Activated CD4-positive, alpha-beta T cell treated with anti-CD3 and anti-CD28 coated beads for 1 hour (primary cell): ENCODE results near the gene BCAS1.
"Not testable (repeated sequence)": the region's sequence is repeated elsewhere in the genome, so short reads cannot be mapped to it uniquely, and the experiment has no call there.

Source experiments
- DNase-seq: peaks from one replicate; pipeline ENCODE4 v3.0.0-alpha.2; 2020

Gene BCAS1

DNA sequence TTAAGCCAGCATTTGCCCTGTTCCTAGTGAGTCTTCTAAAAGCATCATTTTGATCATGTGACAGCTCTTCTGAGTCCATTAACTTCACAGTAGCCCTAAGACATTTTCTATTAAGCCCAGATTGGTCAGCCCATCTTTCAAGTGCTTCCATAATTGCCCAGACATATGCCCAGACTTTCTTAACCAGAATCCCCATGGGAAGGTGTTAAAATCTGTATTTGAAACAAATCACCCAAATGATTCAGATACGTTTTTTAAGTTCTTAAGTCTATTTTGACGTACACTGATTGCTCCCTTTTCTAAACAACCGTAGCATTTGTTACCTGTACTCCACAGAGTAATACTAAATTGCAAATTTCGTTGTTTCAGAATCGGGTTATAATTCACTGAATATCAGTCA is 89.3 kb downstream of the BCAS1 start:
- no peak for DNase-seq

DNA sequence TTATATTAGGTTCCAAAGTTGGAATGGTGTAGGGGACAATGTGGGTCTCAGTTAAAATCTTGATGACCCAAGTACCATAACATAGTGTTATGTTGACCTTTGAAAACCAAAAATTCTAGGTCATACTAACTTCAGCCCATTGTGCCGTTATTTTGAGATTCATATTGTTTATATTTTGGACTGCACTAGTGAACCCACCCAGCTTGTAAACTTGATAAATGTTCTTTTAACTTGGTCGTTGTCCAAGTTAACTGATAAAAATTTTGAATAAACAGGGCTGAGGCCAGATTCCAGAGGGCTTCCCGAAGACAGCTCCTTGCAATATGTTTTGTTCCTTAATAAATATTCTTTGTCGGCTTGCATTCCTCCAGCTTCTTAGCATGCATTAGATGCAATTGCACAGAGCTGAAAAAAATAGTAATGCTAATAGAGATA is 90.3 kb downstream of the BCAS1 start:
- no peak for DNase-seq

DNA sequence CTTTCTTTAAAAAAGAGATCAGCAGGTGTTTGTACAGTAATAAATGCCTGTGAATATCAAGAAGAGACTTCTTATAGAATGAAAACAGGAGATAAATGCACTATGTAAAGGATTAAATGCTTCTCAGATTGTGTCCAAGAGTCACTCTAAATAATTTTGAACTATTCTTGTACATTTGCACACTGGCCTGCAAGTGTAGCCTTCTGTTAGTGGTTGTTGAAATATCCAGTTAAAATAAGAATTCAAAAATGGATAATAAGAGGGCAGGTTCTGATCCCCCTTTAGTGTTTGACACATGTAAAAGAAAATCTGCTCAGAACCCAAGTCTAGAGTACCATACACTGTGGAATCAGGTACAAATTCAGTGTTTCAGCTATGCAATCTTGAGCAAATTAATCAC is 91.9 kb downstream of the BCAS1 start:
- DNase-seq = no peak

DNA sequence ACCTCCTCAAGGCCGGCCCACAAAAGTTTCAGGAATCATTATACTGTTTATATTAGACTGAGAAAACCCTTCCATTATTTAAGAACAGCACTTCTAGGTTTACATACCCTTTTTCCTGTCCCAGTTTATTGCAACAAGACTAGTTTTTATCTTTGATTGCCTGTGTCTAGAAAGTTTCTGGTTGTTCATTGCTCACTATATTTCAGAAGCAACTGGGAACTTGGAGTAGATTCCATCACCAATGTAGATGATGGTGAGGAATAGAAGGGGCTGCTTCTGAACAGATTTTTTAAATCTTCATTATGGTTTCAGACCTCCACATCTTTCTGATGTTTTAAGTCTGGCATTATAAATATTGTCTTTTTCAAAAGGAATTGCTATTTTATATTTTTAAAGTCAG is 93.0 kb downstream of the BCAS1 start:
- no peak for DNase-seq

DNA sequence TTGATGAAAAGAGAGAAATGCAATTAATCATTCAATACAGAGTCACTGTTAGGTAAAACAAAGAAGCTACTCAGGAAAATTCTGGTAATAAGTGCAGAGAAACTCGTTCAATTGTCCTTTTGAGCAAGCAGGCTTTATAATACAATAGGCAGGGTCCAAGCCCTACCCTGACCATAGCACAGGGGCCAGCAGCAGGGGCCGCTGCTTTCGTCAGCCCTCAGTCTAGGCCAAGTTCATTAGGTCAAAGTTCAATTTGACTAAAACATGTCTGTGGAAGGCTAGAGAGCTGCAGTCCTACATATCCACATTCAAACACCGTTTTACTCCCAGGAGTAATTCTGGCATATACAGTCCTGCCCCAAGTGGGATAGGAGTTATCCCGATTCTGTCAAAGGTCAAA is 94.6 kb downstream of the BCAS1 start:
- DNase-seq = no peak

DNA sequence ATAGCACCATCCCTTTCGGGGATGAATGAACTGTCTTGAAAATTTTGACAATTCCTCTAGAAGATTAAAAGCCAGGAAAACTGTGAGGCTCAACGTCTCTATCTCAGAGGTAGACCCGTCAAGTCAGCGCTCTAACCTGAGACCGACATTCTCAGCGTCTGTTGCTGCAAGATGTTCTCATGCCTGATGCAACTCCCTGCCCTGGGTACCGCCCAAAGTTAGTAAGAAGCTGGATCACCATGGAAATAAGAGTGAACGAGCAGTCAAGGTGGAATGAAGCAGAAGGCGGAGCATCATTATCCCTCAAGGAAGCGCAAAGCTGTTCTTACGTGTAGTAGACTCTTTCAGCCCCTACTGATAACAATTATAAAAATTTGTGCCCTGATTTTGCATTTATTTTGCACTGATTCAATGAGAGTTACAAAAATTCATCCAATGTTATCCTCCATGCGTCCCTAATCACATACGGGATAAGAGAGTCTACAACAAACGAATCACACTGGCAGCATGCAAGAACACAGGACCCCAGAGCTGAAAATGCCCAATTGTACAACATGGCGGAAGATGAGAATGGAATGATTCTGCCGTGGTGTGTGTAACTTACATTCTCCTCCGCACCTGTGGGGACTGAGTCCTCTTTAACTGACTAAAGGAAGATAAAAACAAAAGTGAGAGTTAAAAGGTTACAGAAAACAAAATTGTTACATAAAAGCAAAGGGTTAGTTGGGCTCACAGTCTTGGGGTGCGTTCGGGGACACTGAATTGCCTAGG is 95.4 kb downstream of the BCAS1 start:
- no peak for DNase-seq

DNA sequence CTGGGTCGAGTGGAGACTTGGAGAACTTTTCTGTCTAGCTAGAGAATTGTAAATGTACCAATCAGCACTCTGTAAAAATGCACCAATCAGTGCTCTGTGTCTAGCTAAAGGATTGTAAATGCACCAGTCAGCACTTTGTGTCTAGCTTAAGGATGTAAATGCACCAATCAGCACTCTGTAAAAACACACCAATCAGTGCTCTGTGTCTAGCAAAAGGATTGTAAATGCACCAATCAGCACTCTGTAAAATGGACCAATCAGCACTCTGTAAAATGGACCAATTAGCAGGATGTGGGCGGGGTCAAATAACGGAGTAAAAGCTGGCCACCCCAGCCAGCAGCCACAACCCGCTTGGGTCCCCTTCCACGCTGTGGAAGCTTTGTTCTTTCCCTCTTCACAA is 96.5 kb downstream of the BCAS1 start:
- not testable (repeated sequence) for DNase-seq

DNA sequence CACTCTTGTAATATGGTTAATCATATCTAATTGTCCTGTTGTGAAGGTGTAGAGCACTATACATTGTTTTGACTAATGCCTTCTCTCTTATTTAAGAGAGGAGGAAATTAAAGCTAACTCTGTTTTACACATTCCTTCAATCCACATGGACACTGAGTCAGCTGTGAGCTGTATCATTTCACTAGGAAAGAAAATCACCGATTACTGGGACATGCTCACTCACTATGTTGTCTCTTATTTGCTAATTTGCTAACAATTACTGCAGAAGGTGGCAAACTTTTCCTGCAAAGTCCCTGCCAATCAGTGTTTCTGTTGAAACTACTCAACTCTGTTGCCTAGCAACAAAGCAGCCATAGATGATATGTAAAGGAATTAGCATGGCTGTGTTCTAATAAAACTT is 98.2 kb downstream of the BCAS1 start:
- DNase-seq = no peak

DNA sequence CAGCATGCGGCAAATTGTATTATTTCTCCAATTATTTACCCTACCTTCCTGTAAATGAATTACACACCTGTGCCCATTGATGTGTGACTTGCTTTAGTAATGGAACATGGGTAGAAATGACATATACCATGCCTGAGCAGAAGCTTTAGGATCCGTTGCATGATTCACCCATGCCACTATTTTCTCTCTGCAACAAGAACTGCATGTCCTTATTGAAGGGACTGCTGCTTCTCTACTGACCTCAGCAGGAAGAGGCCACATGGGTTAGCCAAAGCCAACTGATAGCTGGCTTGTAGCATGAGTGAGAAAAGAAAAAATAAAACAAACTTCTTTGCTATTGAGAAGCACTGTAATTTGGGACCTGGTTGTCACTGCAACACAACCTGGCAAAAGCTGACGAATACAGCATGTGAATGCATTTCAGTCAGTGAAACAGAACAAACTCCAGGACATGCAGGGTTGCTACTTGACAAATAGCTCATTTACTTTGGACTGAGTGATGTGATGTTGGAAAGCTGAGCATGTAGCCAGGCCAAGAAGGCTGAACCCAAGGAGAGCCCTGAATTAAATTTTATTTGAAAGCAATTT is 99.2 kb downstream of the BCAS1 start:
- no peak for DNase-seq

DNA sequence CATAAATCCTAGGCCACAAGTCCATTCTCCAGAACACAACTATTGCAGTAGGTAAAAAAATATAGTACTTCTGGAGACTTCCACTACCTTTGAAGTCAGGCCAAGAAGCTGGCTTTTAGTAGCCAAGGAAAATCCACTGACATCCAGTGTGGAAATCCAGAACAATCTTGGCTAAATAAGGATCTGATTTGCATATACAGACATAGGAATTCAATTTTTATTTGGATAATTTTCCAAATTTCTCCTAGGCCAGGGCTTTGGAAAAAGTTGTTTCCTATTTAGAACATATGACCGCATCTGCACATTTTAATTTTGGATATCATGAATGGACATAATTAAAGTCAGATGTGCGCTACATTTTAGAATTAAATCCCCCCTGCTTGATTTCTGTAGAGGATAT is 100.2 kb downstream of the BCAS1 start:
- no peak for DNase-seq

DNA sequence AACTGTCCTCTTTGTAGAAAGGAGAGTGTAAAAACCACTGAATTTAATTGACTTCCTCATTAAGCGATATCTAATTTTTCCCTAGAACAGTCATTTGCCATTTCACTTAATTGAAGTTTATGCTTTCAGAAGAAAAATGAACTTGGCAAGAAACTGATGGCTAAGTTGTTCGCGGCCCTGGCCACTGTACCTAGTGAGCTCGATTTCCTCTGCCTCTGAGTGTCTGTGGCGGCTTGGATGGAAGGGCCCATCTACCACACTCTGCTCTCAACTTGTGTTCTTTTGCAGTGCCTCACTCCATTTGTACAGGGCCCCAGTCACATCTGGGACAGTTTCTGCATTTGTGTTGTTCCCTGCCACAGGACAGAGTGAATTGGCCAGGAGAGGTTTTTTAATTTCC is 102.9 kb downstream of the BCAS1 start:
- no peak for DNase-seq

DNA sequence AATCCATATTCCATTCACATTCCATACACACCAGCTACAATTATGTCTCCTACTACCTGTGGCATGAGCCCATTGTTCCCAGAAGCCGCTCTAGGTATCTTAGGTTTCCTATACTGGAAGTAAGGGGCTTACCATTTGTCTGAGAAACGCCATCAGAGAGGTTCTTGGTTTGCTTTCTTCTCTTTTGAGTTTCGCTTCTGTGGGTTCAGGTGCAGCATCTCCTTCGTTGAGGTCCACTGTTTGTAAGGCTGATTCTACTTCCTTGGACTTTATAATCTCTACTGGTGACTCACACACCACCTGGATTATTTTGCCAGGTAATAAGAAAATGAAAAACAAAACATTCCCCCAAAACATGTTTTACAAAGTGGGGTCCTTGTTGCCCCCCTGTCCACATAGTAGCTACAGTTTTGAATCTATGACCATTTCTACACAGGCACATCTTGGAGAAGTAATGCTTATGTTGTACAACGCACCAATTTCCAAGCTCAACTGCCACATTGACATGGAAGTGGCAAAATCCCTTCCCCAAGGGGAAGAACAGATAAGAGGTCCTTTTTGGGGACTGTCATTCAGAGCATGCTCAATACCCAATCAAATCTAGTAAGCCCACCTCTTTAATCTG is 103.5 kb downstream of the BCAS1 start:
- DNase-seq = no peak

DNA sequence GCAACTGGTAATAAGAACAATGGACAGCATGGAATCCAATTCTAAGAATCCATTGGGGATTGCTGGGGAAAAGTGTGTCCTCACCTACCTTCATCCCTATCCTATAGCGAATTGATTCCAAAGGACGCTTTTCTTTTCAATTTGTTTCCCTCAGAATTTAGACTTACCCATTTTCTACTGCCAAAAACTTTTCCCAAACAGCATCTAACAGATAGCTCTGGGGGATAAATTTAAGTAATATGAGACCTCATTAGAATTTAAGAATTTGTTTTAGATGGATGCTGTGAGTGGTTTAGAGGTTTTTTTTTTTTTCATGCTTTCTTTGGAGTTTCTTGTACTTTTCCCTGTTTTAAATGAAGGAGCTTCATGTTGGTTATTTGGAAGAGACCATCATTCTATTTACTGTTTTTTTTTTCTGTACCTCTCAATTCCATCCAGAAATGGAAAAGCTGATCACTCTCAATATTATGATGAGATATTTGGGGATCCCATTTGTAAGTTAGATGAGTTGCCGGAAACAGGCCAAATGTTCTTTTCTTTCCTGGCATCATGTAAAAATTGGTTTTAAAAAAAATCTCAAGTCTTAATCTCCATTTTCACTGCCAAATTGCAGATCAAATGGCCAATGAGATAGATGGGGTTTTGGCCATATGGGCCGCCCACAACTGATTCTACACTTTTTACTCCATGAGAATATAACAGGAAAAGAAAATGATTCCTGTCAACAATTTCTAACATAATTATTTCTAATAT is 105.7 kb downstream of the BCAS1 start:
- DNase-seq = no peak

DNA sequence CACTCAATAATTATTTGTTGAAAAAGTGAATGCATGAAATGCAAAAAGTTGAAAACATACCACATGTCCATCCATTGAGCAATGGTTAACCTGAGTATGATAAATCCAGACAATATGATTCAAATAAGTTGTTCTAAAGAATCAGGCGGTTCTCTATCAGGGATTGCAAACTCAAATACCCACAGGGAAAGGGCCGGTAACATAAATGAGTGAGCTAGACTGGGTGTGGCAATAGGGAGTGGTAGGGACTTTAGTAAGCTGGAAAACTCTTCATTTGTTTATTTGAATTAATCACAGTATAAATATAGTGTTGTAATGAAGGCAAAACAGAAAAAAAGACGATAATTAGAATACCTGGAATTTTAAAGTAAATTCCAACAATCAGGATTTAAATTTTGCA is 106.3 kb downstream of the BCAS1 start:
- no peak for DNase-seq

DNA sequence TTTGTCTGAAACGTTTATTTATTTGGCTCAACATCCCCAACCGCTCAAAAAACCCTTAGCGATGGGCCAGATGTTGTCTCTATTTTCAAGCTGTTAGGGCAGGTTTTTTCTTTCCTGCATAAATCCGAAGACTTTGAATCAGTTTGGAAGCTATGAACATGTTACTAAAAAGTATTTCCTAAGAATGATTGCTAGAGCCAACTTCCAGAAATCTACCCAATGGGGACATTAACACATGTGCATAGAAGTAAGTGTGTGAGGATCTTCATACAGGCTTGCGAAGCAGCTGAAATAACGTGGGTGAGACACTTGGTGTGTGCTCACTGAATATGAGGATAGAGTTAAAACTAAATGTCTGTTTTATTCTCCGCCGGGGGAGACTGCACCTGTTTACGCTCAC is 106.8 kb downstream of the BCAS1 start:
- no peak for DNase-seq

DNA sequence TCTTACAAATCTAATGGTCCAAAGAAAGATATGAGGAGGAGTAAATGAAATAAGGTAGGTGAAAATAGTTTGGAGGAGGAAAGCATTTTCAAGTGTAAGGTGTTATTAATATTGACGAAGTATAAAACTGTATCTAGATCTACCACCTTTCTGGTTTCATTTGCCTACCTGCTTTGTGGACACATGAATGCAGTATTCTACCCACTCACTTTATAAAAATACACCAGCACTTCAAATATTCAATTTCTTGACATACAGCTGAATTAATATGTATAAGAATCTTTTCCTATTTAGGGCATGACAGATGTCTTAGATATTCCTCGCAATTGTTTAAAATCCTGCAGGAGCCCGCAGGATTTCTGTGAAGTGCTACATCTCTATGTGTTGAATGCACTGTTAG is 108.0 kb downstream of the BCAS1 start:
- DNase-seq = no peak

DNA sequence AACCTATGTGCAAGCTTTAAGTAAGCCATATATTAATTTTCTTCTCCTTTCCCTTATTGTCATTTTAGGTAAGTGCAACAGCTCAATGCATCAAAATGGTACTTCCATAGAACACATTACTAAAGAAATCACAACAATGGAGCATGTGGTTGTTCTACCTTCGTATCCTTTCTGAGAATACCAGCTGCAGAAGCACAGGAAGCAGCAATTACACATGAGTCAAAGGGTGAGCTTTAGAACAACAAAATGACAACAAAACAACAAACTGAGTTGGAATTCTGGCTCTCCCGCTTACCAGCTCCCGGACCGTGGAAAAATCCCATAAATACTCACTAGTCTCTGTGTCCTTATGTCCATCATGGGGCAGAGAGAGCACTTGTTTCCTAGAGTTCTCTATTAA is 108.9 kb downstream of the BCAS1 start:
- DNase-seq = no peak

DNA sequence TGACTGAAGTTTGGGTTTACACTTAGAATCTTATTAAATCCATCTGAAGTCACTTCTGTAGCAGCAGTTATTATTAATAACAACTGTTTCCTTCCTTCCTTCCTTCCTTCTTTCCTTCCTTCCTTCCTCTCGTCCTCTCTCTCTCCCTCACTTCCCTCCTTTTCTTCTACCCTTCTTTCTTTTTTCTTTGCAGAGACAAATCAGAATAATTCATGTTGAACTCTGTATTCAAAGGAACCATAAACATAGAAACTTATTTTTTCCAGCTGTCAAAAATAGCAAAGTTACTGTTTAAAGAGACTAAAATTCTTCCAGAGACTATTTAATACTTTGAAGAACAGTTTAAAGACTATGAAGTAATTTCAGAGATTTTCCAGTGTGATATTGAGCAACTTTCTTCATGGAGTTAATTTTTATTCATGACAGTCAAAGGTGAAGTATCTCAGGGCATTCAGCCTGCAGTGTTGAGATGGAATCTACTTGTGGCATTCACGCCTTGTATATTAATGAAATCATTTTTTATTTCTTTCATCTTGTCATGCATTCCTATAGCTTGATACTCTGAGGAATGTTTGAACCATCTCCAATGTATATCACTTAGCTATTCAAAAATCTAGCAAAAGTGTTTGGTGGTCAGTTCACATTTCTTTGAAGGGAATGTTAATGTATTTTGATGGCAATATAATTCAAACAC is 109.7 kb downstream of the BCAS1 start:
- DNase-seq = no peak

DNA sequence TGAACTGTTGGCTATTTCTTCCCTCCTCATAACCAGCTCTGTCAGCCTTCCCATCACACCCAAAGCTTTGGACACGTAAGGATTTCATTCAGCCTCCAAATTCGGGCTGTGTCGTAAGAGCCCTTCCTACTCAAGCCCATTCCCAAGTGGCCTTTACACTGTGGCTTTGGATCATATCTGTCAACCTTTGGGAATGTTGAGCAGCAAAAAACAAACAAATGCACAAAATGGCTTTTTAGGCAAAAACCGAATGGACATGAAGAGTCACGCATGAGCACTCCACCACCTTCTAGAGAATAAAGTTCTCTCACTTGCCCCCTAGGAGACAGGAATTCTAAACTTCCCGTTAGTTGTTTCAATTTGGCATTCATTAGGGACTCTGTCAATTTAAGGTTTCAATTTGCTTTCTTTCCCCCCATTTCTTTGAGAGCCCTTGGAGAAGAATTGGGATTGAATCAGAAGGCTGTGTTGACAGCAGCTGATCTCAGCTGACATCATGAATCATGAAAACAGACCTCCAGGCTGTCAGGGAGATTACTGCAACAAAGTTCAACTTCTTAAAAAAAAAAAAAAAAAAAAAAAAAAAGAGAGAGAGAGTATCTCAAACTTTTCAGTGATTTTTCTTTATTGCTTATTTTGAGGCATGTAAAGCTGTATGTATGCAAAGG is 110.3 kb downstream of the BCAS1 start:
- no peak for DNase-seq

DNA sequence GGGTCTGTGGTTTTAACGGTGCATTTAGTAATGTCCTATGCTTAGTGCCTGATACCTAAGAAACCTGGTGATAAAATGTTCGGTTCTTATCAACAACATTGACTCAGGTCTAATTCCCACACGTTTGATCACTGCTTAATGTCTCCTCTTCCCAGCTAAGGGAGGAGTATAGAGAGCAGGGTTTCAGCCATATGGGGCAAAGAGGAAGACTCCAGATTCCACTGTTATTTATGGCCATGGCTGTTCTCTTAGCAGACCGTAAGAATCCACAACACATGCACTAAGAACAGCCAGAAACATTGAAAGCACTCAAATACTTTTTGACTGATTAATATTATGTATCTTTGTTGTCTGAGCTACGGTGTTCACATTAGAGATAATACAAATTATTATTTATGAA is 112.1 kb downstream of the BCAS1 start:
- no peak for DNase-seq

DNA sequence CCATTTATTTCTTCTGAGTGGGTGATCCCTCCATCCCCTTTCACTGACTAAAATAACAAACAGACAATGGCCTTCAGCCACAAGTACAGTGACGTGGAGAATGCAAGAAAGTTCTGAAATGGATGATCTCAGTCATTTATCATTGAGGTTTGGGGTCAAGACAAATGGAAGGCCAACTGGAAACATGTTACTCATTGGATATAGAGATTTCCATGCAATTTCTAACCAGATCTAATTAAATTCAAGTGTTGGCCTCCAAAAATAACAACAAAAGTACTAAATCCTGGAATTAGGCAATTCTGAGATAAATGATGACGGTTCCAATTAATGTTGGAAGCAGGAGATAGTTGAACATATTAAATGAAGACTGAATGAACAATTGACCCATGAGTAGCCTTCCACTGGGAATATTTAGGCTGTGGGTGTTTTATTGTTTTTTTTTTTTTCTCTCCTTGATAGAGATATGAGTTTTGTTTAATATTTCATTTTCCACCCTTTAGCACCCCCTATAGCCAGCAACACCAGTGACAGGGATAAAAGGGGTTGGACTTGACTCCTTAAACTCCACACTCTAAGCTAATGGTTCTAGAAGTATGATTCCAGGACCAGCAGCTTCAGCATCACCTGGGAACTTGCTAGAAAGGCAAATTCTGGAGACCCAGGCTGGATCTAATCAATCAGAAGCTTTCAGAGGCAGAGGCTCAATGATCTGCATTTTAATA is 112.8 kb downstream of the BCAS1 start:
- no peak for DNase-seq
